GM19395 (cell line): ENCODE measurements around the gene RASSF6.
"Not testable (repeated sequence)": the region's sequence is repeated elsewhere in the genome, so short reads cannot be mapped to it uniquely, and the experiment has no call there.

Experiments used
- ATAC-seq: cut with Tn5 transposase; IDR thresholded peaks from one replicate; pipeline ENCODE4 v1.9.1; 2021; ENCODE audit warnings: mild to moderate bottlenecking, moderate library complexity; ENCODE audit not compliant: unreplicated experiment

The RASSF6 gene

GRCh38 chr4:73620115-73620792 is at the start of gene RASSF6:
Gene RASSF6 (minus strand): TSS chr4:73620436. CDS start chr4:73611795, 8,641 bp downstream.
- peak; percentile 90 for ATAC-seq

- no peak for ATAC-seq
These were observed 49.4 kb upstream of the RASSF6 start for GRCh38 chr4:73669410-73670183.

GRCh38 chr4:73668782-73669201 is 48.6 kb upstream of the RASSF6 start:
- no peak for ATAC-seq

GRCh38 chr4:73665924-73666323 is 45.7 kb upstream of the RASSF6 start:
- not testable (repeated sequence) for ATAC-seq

DNA sequence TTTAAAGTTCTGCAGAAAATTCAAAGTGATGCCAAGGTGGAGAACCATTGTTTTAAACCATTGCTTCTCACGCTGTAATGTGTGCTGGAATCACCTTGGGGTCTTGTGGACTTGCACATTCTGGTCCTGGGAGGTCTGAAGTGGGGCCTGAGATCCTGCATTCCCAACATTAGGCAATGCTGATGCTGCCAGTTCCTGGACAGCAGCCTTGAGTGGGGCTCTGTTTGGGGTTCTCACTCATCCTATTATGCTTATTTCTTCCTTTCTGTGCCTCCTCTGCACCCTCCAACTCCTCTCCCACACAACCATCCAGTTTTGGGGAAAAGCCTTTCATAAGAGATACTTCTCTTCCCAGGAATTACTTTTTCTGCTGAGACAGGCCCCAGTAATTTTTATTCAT is 44.2 kb upstream of the RASSF6 start:
- no peak for ATAC-seq

GRCh38 chr4:73663576-73663975 is 43.3 kb upstream of the RASSF6 start:
- no peak for ATAC-seq

DNA sequence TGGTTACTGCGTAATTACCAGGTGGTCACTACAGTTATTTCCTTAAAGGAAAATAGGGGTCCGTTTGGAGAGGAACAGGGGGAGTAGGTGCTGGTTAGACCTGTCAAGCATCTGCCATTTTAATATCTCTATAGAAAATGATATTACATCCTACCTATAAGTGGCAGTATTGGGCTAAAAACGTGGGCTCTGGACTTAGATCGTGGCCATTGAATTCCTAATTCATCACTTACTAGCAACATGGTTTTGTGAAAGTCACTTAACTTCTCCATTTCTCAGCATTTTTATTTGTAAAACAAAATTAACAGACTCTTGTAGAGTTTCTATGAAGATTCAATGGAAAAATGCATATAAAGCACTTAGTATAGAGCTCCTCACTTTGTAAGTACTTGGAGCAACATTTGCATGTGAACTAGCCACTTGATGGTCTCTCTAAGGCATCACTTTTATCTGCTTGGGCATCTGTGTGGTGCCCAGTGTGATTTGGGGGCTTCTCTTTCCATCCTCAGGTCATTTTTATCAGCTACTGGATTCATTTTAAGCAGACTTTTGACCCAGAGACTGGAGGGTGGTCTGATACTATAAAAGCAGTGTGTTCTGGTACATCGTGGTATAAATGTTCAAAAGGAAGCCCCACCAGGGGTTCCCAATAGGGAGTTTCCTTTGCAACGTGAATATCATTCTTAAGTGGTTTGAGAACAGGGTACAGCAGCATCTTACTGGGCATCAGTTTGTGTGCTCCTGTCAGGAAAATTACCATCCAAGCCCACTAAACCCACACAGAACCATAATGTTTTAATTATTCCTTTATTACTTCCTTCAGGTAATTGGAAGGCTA is 42.7 kb upstream of the RASSF6 start:
- ATAC-seq, result peak; percentile 92

DNA sequence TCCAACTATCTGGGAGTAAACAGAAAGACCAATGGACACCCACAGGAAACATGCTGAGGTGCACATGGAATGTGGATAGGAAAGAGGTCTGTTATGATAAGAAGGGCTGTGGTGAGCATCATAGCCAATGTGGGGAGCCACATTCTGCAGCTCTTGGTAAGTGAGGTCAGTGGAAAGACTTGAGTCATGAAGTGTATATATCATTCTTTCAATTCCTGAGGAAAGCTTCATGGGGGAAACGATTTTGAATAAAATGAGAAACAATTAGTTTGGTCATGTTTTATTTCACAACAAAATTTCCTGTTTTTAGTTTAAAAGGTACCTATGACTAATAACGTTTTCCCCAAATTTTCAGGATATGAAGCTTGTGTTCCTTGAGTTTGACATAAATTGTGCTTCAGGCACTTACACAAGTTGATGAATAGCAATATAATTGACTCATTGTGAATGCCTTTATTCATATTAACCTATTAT is 41.4 kb upstream of the RASSF6 start:
- no peak for ATAC-seq

DNA sequence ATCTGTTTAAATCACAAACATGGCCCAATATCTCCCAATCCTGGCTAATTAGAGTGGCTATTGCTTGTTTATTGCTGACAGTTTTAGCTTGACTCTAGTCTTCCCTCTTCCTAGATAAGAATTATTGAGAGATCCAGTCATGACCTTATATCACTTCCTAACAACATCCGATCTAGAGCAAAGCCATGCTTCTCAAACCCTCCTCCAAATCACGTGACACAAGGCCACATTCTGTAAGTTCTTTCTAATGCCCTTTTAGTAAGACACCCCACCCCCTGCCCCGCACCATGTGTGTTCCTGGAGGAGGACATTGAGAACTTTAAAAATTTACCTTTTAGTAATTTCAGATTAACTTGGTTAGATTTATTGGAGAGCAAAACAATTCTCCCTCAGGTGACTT is 40.6 kb upstream of the RASSF6 start:
- ATAC-seq, result no peak

DNA sequence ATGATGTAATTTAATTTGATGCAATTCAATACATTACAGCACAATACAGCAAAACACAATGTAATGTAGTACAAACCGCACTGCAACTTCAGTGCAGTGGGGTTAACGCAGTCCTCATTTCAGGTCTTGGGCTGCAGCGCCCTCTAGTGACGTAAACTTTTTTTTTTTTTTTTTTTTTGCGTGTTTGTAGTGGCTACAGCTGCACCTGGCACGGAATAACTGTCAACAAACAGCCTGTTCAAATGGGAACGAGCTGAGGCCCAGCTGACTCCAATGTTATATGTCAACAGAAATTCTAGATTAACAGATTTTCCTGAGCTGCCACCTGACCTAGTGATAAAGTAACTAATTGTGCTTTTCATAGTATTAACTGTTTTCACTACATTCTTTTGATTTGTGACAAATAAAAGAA is 33.5 kb upstream of the RASSF6 start:
- ATAC-seq, result peak; percentile 76

- no peak for ATAC-seq
These were observed 30.0 kb upstream of the RASSF6 start for GRCh38 chr4:73650250-73650649.

DNA sequence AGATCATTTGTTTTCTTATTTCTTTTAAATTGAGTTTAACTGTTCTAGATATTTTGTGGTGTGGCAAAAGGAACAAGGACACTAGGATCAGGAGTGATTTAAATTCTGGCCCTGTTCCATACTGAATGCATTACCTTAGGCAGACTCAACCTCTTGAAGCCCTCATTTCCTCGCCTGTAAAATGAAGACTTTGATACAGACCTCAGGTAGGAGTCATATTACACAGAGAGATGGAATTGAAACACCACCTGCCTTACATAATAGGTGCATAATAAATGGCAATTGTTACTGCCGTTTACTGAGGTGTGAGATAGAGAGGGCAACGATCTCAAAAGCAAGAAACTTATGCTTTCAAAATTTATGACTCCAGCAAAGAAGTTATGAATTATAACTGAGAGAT is 28.2 kb upstream of the RASSF6 start:
- ATAC-seq, result no peak

DNA sequence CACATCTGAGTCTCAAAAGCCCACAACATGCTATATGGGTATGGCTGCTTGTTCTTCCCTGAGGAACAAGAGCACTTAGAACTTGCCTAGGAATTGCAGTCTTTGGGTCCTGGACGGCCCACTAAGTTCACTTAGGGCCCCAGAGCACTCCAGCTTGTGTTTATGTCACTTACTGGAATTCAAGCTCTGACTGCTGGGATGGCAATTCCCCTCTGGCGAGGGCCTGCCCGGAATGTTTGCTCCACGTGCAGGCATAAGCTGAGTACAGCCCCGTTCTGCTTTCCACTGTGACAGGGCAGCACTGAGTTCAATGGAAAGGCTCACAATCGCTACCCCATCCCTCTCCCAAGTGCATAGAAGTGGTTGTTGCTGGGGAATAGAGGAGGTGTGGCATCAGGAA is 25.9 kb upstream of the RASSF6 start:
- ATAC-seq, result no peak

DNA sequence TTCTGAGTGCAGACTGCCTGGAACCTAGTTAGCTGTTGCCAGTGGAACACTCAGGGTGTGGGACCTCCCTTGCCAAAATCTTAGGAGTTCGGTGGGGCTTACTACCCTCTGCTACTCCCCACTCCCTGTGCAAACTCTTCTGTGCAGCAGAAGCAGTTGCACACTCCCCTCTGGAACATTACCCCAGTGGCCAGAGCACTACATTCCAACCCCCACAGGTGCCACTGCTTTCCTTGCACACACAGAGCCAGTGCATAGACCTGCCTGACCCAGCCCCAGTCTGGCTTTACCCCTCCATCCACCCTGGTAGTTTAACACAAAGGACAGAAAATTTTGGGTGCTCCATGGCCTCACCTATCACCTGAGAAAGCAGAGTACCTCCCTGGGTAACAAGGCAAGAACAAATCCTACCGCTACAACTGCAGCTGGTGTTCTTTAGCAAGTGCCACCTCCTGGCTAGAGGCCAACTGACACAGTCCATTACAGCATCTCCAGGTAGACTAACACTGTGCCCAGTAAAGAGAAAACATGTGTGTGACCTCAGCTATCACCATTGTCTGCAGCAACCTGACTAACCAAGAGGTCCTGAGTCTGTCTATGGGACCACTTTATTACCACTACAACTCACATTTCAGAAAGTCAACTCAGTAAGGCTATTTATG is 11.5 kb upstream of the RASSF6 start:
- ATAC-seq, result no peak

- ATAC-seq, result not testable (repeated sequence)
These were observed 8.6 kb upstream of the RASSF6 start for GRCh38 chr4:73628834-73629233.

GRCh38 chr4:73621357-73621756 is 1.1 kb upstream of the RASSF6 start:
- no peak for ATAC-seq

GRCh38 chr4:73619346-73619745 is 890 bp downstream of the RASSF6 start:
- ATAC-seq, result no peak

DNA sequence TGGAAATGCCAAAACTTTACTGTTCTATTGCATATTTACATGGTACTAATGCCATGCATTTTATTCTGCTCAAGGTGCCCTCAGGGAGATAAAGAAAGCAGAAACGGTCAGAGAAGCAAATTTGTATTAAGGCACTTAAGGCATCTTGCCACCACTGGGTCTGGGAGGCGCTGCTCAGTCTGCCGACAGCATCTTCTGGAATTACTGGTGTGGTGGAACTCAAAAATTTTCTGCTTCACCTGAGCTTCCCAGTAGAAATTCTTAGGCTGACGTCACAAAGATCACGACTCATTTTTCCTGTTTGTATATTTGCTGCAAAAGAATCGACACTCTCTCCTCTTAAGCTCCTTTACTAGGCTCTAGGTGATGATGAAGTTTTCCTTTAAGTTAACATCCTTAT is 3.0 kb downstream of the RASSF6 start:
- no peak for ATAC-seq

DNA sequence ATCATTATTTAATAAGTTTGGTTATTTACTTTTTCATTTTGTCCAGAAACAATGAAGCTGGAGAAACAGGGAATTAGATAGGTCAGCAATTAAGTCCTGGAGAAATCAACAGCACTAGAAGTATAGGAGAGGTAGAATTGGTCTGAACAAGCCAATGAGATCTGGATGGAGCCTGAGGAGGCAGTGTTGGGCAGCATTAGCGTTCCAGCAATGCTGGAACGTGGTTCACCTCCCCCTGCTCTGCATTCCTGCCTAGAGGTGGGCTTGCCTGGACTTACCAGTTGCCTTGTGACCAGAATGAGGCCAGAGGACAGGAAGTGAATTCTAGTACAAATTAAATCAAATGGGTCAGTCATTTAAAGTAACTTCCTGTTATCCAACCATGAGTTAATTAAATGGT is 4.6 kb downstream of the RASSF6 start:
- ATAC-seq, result no peak

DNA sequence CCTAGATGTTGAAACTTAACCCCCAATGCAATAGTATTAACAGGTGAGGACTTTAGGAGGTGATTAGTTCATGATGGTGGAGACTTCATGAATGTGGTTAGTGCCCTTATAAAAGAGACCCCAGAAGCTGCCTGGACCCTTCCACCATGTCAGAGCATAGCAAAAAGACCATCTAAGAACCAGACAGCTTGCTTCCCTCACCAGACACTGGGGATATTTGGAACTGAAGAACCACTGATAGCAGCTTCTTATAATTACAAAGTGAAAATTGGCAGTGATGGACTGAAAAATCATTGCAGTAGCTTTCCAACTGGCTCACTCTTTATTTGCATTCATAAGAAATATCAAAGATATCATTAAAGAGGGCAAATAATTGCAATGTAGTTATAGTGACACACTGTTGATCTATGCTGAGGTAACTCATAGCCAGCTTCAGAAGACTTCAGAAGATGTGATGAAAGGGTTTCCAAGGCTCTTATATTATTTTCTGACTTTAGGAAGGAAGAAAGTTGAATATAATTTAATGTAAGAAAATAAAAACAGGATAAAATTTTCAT is 5.8 kb downstream of the RASSF6 start:
- ATAC-seq, result no peak

DNA sequence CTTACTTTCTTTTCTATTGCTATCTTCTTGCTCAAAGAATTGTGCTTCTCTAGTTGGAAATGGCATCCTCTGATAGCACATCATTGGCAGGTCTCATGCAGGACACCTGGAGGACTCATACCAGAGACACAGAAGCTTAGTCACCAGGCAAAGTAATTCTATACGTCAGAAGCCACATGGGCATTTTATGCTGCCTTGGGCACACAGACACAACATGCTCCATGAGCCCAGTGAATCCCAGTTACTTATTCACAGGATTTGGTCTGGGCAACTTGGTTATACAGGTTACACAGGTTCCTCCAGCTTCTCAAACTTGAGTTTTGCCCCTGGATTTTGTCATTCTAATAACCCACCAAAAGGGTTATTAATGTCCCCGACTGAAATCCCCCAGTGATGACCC is 7.1 kb downstream of the RASSF6 start:
- no peak for ATAC-seq
